Pancreas (tissue), 10 donors: Measurements from ENCODE around the gene TLR2. TPM values are rescaled to one million over a fixed set of nuclear protein-coding genes. Genes with fewer than 3 reads are reported as not detected.
A peak's percentile ranks its signal among the peaks of the same experiment; 100 is the strongest.

Experiments used
- ATAC-seq, 4 donors: fragments of 200-7000 bp; cut with Tn5 transposase; one replicate each; pipeline versions ENCODE4 v1.8.0 to v1.9.1; 2020; ENCODE audit warnings: mild to moderate bottlenecking in 4 of 4, moderate library complexity in 4 of 4
- DNase-seq, 6 donors: peaks; one replicate each; pipeline ENCODE4 v3.0.0-alpha.2; 2020
- FAIRE-seq: peaks from 2 replicates; lab custom pipeline; 2012; peaks lifted over from hg19 to GRCh38; lab: Jason Lieb, UNC
- H3K27ac ChIP-seq, 4 donors: fragments of 200-600 bp; sonication (generic); 1 replicate in 3 of 4; 2 replicates in 1 of 4; pipeline versions ENCODE4 v1.5.0 to v1.8.0; 2020
- H3K27me3 ChIP-seq, 4 donors: fragments of 200-600 bp; one replicate each; pipeline ENCODE4 v1.8.0; 2021
- H3K36me3 ChIP-seq, 3 donors: fragments of 200-600 bp; sonication (generic) in 1 of 3; one replicate each; pipeline versions ENCODE4 v1.5.0 to v1.8.0; 2020 to 2021
- H3K4me1 ChIP-seq, 3 donors: fragments of 200-600 bp; one replicate each; pipeline ENCODE4 v1.8.0; 2021
- H3K4me3 ChIP-seq, 4 donors: fragments of 200-600 bp; sonication (generic) in 2 of 4; one replicate each; pipeline versions ENCODE4 v1.5.0 to v1.8.0; 2020 to 2021
- H3K9me3 ChIP-seq, 4 donors: fragments of 200-600 bp; one replicate each; pipeline ENCODE4 v1.8.0; 2021
- WGBS, 2 donors: extraction: QIAGEN DNeasy Blood & Tissue Kit; methylation state at CpG; one replicate each; pipeline ENCODE4 v1.1.7; 2013; 5-methylcytosine and 5-hydroxymethylcytosine counted together
- intact Hi-C, 3 donors: fragments of 100-400 bp; cut with DNase I; formaldehyde crosslinking; loops; one replicate each; pipeline versions ENCODE4 v1.11.1 to v1.14.2; 2022
- polyA plus RNA-seq, 2 donors: library from polyadenylated mRNA; stranded (reverse); fragments of 200-250 nt; gene quantifications; one replicate each; pipeline ENCODE4 v1.2.3, GENCODE V29; 2013
- total RNA-seq, 6 donors: library from RNA; stranded (reverse); fragmentation: NEBNext Ultra II Directional in 4 of 6; extraction: Animal tissue kit (Norgen Biotek cat#: 25700) in 4 of 6; gene quantifications; one replicate each; pipeline versions ENCODE4 v1.2.1 to v1.2.4, GENCODE V29; 2021 to 2023
- TF ChIP-seq, protein P1 (sequence below), 4 donors: fragments of 200-600 bp; sonication (generic) in 3 of 4; IDR thresholded peaks; one replicate each; pipeline versions ENCODE4 v1.5.0 to v1.8.0; 2021; ENCODE audit warnings: antibody characterized with exemption in 4 of 4
- donor health status: healthy with polysubstance abuse.
- donor health status: DM: no; HTN: no; CAD: no; lungs with moderate emphysema.
- donor health status: DM: no; HTN: no; CAD: no.
- donor health status: control.
- donor health status: control.
- donor health status: Bipolar disorder and iron deficiency.
- donor health status: DM: yes; HTN: yes; CAD: no.
- donor health status: DM: no; HTN: no; CAD: no.
- donor health status: DM: no; HTN: no; CAD: no.
- donor health status: DM: yes; HTN: yes; CAD: no.

Gene TLR2
- total and polyA plus RNA-seq, 8 donors: 2.3 to 23.9 (median 3.5) TPM

DNA sequence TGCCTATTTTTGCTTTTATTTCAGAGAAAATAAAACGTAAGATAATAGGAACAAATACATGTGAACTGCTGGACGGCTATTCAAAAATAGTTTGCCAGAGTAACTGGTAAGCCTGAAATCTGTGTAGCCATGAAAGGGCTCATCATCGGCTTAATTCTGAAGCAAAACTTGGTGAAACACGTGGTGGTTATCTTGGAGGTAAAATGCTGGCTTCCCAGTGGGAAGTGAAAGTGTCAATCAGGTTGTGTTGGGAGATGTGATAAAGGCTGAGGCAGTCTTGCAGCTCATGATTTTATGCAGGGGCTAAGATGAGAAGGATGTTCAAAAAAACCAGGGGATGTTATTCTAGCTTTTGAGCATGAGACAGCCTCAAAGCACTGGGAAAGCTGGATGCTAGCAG lies 36.1 kb upstream of the TLR2 start:
- intact Hi-C loops: loop anchor here in 1 of 3 donors (10.0 kb wide), 1 partner anchor 513 kb away; no protein-coding TSS in a partner anchor
- H3K9me3 ChIP-seq: no peaks in the 10 kb centered on the region
- FAIRE-seq: no peak
- 50 to 65% methylated on average over 4 of the region's 4 CpGs for WGBS, 2 donors
- no peak overlapping the region for H3K4me3 ChIP-seq
- no peaks in the 10 kb centered on the region for H3K4me1 ChIP-seq
- no peak for ATAC-seq
- H3K27ac ChIP-seq: no peak overlapping the region
- H3K27me3 ChIP-seq: no peaks in the 10 kb centered on the region
- DNase-seq: no peak
- no peaks in the 10 kb centered on the region for H3K36me3 ChIP-seq
- TF ChIP-seq, protein P1, sequence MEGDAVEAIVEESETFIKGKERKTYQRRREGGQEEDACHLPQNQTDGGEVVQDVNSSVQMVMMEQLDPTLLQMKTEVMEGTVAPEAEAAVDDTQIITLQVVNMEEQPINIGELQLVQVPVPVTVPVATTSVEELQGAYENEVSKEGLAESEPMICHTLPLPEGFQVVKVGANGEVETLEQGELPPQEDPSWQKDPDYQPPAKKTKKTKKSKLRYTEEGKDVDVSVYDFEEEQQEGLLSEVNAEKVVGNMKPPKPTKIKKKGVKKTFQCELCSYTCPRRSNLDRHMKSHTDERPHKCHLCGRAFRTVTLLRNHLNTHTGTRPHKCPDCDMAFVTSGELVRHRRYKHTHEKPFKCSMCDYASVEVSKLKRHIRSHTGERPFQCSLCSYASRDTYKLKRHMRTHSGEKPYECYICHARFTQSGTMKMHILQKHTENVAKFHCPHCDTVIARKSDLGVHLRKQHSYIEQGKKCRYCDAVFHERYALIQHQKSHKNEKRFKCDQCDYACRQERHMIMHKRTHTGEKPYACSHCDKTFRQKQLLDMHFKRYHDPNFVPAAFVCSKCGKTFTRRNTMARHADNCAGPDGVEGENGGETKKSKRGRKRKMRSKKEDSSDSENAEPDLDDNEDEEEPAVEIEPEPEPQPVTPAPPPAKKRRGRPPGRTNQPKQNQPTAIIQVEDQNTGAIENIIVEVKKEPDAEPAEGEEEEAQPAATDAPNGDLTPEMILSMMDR (IDR thresholded peaks at IDR 0.05): no peak

DNA sequence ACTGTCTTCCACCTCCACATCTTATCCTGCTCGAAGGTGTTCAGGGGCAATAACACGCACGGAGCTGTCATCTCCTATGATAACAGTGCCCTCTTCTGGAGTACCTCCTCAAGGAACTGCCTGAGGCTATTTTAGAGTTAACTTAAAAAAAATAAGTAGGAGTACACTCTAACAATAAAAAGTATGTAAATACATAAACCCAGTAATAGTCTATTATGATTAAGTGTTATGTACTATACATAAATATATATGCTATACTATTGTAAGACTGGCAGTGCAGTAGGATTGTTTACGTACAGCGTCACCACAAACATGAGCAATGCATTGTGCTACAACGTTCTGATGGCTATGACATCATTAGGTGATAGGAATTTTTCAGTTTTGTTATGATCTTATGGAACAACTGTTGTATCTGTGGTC lies 34.5 kb upstream of the TLR2 start:
- FAIRE-seq (no peak), ATAC-seq (no peak), DNase-seq (no peak)
- intact Hi-C loops: loop anchor here in 1 of 3 donors (10.0 kb wide), 1 partner anchor 515 kb away; no protein-coding TSS in a partner anchor
- H3K4me3 ChIP-seq: no peak overlapping the region
- H3K9me3 ChIP-seq: peaks cover 0 to 3% (median 0%) of the 10 kb centered on the region in 4 donors
- no peaks in the 10 kb centered on the region for H3K36me3 ChIP-seq
- WGBS, 2 donors: 50 to 59% methylated on average over 6 of the region's 6 CpGs
- TF ChIP-seq, protein P1 (IDR thresholded peaks at IDR 0.05): no peak
- no peak overlapping the region for H3K27ac ChIP-seq
- no peaks in the 10 kb centered on the region for H3K27me3 ChIP-seq
- no peaks in the 10 kb centered on the region for H3K4me1 ChIP-seq

DNA sequence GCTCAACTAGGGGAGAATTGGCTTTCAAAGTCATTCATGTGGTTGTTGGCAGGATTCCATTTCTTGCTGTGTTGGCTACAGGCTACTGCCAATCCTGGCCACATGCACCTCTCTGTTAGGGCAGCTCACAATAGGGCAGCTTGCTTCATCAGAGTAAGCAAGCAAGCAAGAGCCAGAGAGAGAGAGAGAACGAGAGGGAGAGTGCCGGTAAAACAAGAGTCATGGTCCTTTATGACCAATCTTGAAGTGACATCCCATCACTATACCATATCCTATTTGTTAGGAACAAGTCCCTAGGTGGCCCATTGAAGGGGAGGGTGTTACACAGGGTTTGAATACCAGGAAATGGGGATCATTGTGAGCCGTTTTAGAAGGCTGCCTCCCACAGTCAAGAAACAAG lies 33.0 kb upstream of the TLR2 start:
- intact Hi-C loops: no loop called here
- Histone ChIP-seq H3K9me3 (peaks cover 0 to 3% (median 0%) of the 10 kb centered on the region in 4 donors), H3K4me1 (no peaks in the 10 kb centered on the region), H3K36me3 (no peaks in the 10 kb centered on the region), H3K27ac (peak overlapping the region in 2 of 4 donors; percentile 36 to 63), H3K27me3 (no peaks in the 10 kb centered on the region), H3K4me3 (no peak overlapping the region)
- 65 to 67% methylated on average over 3 of the region's 3 CpGs for WGBS, 2 donors
- FAIRE-seq (no peak), DNase-seq (no peak), ATAC-seq (no peak)
- TF ChIP-seq, protein P1 (IDR thresholded peaks at IDR 0.05): no peak

DNA sequence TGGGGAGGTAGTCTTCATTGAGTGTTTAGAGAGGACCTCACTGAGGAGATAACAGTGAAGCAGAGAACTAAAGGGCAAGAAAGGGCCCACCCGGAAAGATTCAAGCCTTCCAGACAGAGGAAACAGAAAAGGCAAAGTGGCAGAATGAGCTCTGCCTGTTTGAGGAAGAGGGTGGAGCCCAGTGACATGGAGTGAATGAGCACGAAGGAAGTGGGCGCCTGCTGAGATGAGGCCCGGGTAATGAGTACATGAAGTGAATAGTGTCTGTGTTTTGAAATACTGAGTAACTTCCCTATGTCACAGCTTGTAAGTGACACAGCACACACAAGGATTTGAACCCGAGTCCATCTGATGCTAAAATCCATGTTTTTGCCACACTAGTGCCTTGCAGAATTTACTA lies 32.5 kb upstream of the TLR2 start:
- peak in 1 of 6 donors; percentile 57 for DNase-seq

More for the DNA sequence above, 32.5 kb upstream of the TLR2 start:
- intact Hi-C loops: no loop called here
- H3K27me3 ChIP-seq: no peaks in the 10 kb centered on the region
- no peak overlapping the region for H3K4me3 ChIP-seq
- no peak for FAIRE-seq
- H3K9me3 ChIP-seq: peaks cover 0 to 3% (median 0%) of the 10 kb centered on the region in 4 donors
- 60 to 77% methylated on average over 5 of the region's 5 CpGs for WGBS, 2 donors
- H3K4me1 ChIP-seq: no peaks in the 10 kb centered on the region
- peak in 3 of 4 donors; percentile 46 to 75 (median 70) for ATAC-seq
- H3K27ac ChIP-seq: peak overlapping the region in 2 of 4 donors; percentile 63 to 64
- H3K36me3 ChIP-seq: no peaks in the 10 kb centered on the region
- TF ChIP-seq, protein P1 (IDR thresholded peaks at IDR 0.05): no peak
